VCaP (cell line): ENCODE measurements around the gene TINAGL1.

Experiments
- H3K27ac ChIP-seq: fragments of 450-650 bp; 2 replicates; pipeline ENCODE4 v1.5.1; 2017
- CTCF ChIP-seq: fragments of 450-650 bp; conservative IDR thresholded peaks from 2 replicates; pipeline ENCODE4 v1.5.1; 2017; ENCODE audit warnings: mild to moderate bottlenecking, moderate library complexity

TINAGL1 gene

GRCh38 chr1:31541194-31541593 is 35.1 kb upstream of the TINAGL1 start:
- no peak overlapping the region for H3K27ac ChIP-seq
- no peak for TF ChIP-seq CTCF

GRCh38 chr1:31545927-31546540 is 30.3 kb upstream of the TINAGL1 start:
- TF ChIP-seq CTCF, result no peak
- H3K27ac ChIP-seq, result no peak overlapping the region

GRCh38 chr1:31548534-31548906 is 27.8 kb upstream of the TINAGL1 start:
- peak overlapping the region; percentile 73; the same call in 1 of the 2 replicates for H3K27ac ChIP-seq
- TF ChIP-seq CTCF, result no peak

- TF ChIP-seq CTCF, result peak; percentile 91
- H3K27ac ChIP-seq, result peak overlapping the region; percentile 73
Measured at GRCh38 chr1:31548907-31549808, 27.2 kb upstream of the TINAGL1 start.

- no peak for TF ChIP-seq CTCF
- peak overlapping the region; percentile 73 for H3K27ac ChIP-seq
Measured at GRCh38 chr1:31549809-31550620, 26.3 kb upstream of the TINAGL1 start.

- TF ChIP-seq CTCF, result no peak
- no peak overlapping the region for H3K27ac ChIP-seq
Measured at GRCh38 chr1:31551208-31551607, 25.1 kb upstream of the TINAGL1 start.

GRCh38 chr1:31552489-31552888 is 23.8 kb upstream of the TINAGL1 start:
- H3K27ac ChIP-seq, result no peak overlapping the region
- no peak for TF ChIP-seq CTCF
